ENCODE data around the gene POU2F3.

Gene POU2F3

GRCh38 chr11:120229451-120230424 lies 10.2 kb upstream of the POU2F3 start:
- no peak overlapping the region for H3K4me3 ChIP-seq (ENCODE audit: low read depth in 1 of 2, low read length in 1 of 2)
- no peaks in the 10 kb centered on the region for H3K36me3 ChIP-seq
- TF ChIP-seq CTCF (IDR thresholded peaks at IDR 0.05), result no peak
- H3K9me3 ChIP-seq, result no peaks in the 10 kb centered on the region
- peaks cover 10 to 12% of the 10 kb centered on the region in 2 experiments for H3K4me1 ChIP-seq (ENCODE audit: control insufficient read depth in 1 of 2, insufficient read depth in 1 of 2, low read depth in 1 of 2, low read length in 1 of 2)
- H3K27ac ChIP-seq, result no peak overlapping the region
- peaks cover 32% of the 10 kb centered on the region for H3K27me3 ChIP-seq

- Histone ChIP-seq H3K27me3 (peaks cover 39% of the 10 kb centered on the region), H3K4me3 (ENCODE audit: low read depth in 1 of 2, low read length in 1 of 2) (no peak overlapping the region), H3K36me3 (no peaks in the 10 kb centered on the region), H3K27ac (no peak overlapping the region), H3K4me1 (ENCODE audit: control insufficient read depth in 1 of 2, insufficient read depth in 1 of 2, low read depth in 1 of 2, low read length in 1 of 2) (peaks cover 2 to 4% of the 10 kb centered on the region in 2 experiments), H3K9me3 (no peaks in the 10 kb centered on the region)
- no peak for TF ChIP-seq CTCF (IDR thresholded peaks at IDR 0.05)
Observed at GRCh38 chr11:120230433-120231071, 9.4 kb upstream of the POU2F3 start.

GRCh38 chr11:120231963-120232362 lies 8.0 kb upstream of the POU2F3 start:
- Histone ChIP-seq H3K36me3 (no peaks in the 10 kb centered on the region), H3K27me3 (peaks cover 53% of the 10 kb centered on the region), H3K27ac (no peak overlapping the region), H3K4me1 (ENCODE audit: control insufficient read depth in 1 of 2, insufficient read depth in 1 of 2, low read depth in 1 of 2, low read length in 1 of 2) (no peaks in the 10 kb centered on the region), H3K9me3 (no peaks in the 10 kb centered on the region), H3K4me3 (ENCODE audit: low read depth in 1 of 2, low read length in 1 of 2) (no peak overlapping the region)
- no peak for TF ChIP-seq CTCF (IDR thresholded peaks at IDR 0.05)

- no peaks in the 10 kb centered on the region for H3K36me3 ChIP-seq
- no peaks in the 10 kb centered on the region for H3K9me3 ChIP-seq
- no peak overlapping the region for H3K4me3 ChIP-seq (ENCODE audit: low read depth in 1 of 2, low read length in 1 of 2)
- no peaks in the 10 kb centered on the region for H3K4me1 ChIP-seq (ENCODE audit: control insufficient read depth in 1 of 2, insufficient read depth in 1 of 2, low read depth in 1 of 2, low read length in 1 of 2)
- H3K27me3 ChIP-seq, result peaks cover 65% of the 10 kb centered on the region
- no peak overlapping the region for H3K27ac ChIP-seq
- TF ChIP-seq CTCF (IDR thresholded peaks at IDR 0.05), result no peak
Observed at GRCh38 chr11:120233207-120233803, 6.6 kb upstream of the POU2F3 start.

- Histone ChIP-seq H3K4me1 (ENCODE audit: control insufficient read depth in 1 of 2, insufficient read depth in 1 of 2, low read depth in 1 of 2, low read length in 1 of 2) (no peaks in the 10 kb centered on the region), H3K9me3 (no peaks in the 10 kb centered on the region), H3K36me3 (no peaks in the 10 kb centered on the region), H3K27me3 (peaks cover 84% of the 10 kb centered on the region), H3K27ac (no peak overlapping the region), H3K4me3 (ENCODE audit: low read depth in 1 of 2, low read length in 1 of 2) (no peak overlapping the region)
- TF ChIP-seq CTCF (IDR thresholded peaks at IDR 0.05), result no peak
Observed at GRCh38 chr11:120235024-120235628, 4.8 kb upstream of the POU2F3 start.

All from neutrophil (primary cell).